ENCODE results near the gene STK11. TPM values are rescaled to one million over a fixed set of nuclear protein-coding genes. Genes with fewer than 3 reads are reported as not detected.

The STK11 gene
- total RNA-seq, 3 donors from 2014 or later: 32.8 to 55.0 (median 52.1) TPM

DNA sequence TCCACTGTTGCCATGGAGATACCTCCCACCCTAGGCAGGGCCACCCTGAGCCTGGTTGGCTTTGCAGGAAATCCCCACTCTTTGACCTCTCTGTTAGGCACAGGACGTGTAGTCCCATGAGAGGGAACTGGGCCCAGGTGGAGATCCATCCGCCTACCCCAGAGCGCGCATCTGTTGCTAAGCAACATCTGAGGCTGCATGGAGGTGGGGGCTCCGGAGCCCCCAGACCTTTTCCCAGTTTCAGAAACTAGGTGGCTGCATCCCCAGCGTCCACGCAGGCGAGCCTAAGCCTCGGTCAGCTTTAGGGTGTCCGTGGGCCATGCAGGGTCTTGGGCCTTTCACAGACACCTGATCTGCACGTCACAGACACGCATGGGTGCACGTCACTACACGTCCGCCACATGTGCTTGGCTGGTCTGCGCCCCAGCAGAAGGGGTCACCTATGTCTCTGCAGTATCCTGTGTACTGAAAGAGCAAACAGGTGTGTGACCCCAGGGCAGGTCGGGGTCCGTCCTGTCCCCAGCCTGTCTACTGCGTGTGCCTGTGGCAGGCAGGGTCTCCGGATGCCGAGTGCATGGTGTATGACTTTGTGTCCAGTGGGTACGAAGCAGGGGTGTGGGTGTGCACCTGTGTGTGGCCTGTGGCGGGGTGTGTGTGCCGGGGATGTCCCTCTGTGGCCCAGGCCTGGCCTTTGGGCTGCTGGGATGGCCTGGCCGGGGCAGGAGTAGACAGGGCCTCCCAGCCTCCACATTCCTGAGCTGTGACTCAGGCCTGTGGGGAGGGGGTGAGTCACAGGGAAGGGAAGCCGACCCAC, 59.4 kb downstream of the STK11 start:
- H3K27me3 ChIP-seq: no peaks in the 10 kb centered on the region
- DNase-seq (ENCODE audit: low spot score in 2 of 2): peak; percentile 78 to 79
- peaks cover 41 to 52% of the 10 kb centered on the region in 2 donors for H3K4me1 ChIP-seq
- TF ChIP-seq, protein P1, sequence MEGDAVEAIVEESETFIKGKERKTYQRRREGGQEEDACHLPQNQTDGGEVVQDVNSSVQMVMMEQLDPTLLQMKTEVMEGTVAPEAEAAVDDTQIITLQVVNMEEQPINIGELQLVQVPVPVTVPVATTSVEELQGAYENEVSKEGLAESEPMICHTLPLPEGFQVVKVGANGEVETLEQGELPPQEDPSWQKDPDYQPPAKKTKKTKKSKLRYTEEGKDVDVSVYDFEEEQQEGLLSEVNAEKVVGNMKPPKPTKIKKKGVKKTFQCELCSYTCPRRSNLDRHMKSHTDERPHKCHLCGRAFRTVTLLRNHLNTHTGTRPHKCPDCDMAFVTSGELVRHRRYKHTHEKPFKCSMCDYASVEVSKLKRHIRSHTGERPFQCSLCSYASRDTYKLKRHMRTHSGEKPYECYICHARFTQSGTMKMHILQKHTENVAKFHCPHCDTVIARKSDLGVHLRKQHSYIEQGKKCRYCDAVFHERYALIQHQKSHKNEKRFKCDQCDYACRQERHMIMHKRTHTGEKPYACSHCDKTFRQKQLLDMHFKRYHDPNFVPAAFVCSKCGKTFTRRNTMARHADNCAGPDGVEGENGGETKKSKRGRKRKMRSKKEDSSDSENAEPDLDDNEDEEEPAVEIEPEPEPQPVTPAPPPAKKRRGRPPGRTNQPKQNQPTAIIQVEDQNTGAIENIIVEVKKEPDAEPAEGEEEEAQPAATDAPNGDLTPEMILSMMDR (IDR thresholded peaks at IDR 0.05): no peak
- no peak for TF ChIP-seq POLR2A (IDR thresholded peaks at IDR 0.05)
- TF ChIP-seq POLR2AphosphoS5 (IDR thresholded peaks at IDR 0.05): peak; percentile 52 to 87 (median 68)
- H3K36me3 ChIP-seq: no peaks in the 10 kb centered on the region
- intact Hi-C loops (cut with DNase I; ENCODE audit: low total_unique reads): no loop called here
- H3K4me3 ChIP-seq: peak overlapping the region in 1 of 3 donors; percentile 74
- no peaks in the 10 kb centered on the region for H3K9me3 ChIP-seq
- H3K27ac ChIP-seq: peak overlapping the region; percentile 97 to 98

DNA sequence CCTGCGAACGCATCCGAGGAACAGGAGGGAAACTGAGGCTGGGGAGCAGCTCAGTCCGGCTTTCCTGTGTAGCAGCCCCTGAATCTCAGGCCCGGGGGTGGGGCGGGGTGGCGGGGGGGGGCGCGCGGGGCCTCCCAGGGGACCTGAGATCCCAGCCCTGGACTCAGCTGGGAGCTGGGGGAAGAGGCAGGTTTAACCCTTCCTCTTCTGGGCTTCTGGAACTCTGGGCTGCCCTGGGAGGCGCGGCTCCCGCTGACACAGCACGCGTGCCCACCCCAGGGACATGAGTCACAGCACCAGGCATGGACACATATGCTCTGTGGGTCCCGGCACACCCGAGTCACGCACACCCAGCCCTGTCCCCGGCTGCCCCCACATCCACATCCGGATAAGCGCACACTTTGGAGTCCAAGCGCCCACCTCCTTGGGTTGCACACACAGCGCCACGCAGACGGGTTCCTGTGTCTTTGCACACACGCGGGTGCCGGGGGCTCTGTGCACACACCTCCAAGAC, 60.1 kb downstream of the STK11 start:
- DNase-seq (ENCODE audit: low spot score in 2 of 2): no peak
- Histone ChIP-seq H3K9me3 (no peaks in the 10 kb centered on the region), H3K36me3 (no peaks in the 10 kb centered on the region), H3K27me3 (no peaks in the 10 kb centered on the region), H3K4me3 (peak overlapping the region; percentile 43 to 74 (median 56)), H3K27ac (peak overlapping the region; percentile 97 to 98), H3K4me1 (peaks cover 39 to 52% of the 10 kb centered on the region in 2 donors)
- intact Hi-C loops (cut with DNase I; ENCODE audit: low total_unique reads): no loop called here
- TF ChIP-seq POLR2AphosphoS5 (IDR thresholded peaks at IDR 0.05) (no peak), POLR2A (IDR thresholded peaks at IDR 0.05) (no peak)
- TF ChIP-seq, protein P1 (IDR thresholded peaks at IDR 0.05): no peak

DNA sequence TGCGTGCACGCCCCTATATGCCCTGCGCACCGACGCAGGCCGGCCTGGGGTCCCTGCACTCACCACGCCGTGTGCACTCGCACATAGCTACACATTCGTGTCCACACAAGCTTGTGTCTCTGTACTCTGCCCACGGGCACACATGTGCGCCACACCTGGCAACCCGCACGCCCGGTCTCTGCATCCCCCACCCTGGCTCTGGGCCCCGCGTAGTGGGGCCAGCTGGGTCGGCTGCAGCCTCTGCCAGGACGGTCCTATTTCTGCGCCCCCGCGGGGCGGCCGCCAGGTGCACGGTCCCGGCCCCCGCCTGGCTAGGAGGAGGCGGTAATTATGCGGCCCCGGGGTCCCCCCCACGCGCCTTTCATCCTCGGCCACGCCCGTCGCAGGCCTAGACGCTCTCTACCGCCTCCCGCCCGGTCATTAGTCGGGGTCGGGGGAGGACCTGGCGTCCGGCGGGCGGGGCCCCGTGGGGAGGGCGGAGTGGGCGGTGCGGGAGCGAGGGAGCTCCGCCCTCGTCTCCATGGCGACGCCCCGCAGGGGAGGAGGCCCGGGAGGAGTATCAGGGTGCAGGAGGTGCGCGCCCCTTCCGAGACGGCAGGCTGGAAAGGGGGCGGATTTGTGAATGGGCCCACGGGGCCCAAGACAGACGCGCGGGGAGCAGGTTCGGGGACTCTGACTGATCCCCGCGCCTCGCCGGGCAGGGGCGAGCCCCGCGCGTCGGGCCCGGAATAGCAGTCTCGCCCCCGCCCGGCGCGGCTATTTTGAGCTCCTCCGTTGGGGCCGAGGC, 60.7 kb downstream of the STK11 start:
- no peaks in the 10 kb centered on the region for H3K27me3 ChIP-seq
- H3K9me3 ChIP-seq: no peaks in the 10 kb centered on the region
- H3K4me1 ChIP-seq: peaks cover 45 to 58% of the 10 kb centered on the region in 2 donors
- peak overlapping the region; percentile 43 to 74 (median 56) for H3K4me3 ChIP-seq
- H3K27ac ChIP-seq: peak overlapping the region; percentile 97 to 98
- no peak for TF ChIP-seq POLR2A (IDR thresholded peaks at IDR 0.05)
- peak in 2 of 3 donors; percentile 5 to 8 for TF ChIP-seq POLR2AphosphoS5 (IDR thresholded peaks at IDR 0.05)
- intact Hi-C loops (cut with DNase I; ENCODE audit: low total_unique reads): no loop called here
- peak in 1 of 2 donors; percentile 87 for DNase-seq (ENCODE audit: low spot score in 2 of 2)
- H3K36me3 ChIP-seq: no peaks in the 10 kb centered on the region

DNA sequence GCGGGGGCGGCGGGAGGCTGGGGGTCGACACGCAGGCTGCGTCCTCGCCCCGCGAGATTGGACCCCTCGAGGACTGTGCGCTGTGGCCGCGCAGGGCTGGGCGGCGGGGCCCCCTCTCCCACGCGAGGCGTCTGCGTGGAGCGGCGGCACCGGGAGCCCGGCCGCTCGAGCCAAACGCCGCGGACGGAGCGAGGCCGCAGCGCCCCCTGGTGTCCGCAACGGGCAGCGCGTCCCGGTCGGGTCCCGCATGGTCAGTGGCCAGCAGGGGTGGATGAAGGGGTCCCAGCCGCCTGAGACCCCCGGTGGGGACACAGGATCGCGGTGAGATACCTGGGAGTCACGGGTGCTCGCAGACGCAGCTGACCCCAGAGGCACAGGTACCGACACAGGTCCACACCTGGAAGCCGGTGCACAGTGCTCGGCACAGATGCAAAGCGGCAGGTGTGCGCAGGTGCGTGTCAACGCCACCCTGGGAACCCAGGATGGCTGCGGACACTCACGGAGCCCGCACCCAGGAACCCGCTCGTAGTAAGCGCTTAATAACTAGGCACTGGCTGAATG, 61.4 kb downstream of the STK11 start:
- H3K27me3 ChIP-seq: no peaks in the 10 kb centered on the region
- intact Hi-C loops (cut with DNase I; ENCODE audit: low total_unique reads): no loop called here
- H3K9me3 ChIP-seq: no peaks in the 10 kb centered on the region
- DNase-seq (ENCODE audit: low spot score in 2 of 2): peak in 1 of 2 donors; percentile 82
- peak overlapping the region; percentile 97 to 98 for H3K27ac ChIP-seq
- TF ChIP-seq, protein P1 (IDR thresholded peaks at IDR 0.05): peak; percentile 90 to 99 (median 95)
- no peak for TF ChIP-seq POLR2A (IDR thresholded peaks at IDR 0.05)
- peak; percentile 4 to 80 (median 53) for TF ChIP-seq POLR2AphosphoS5 (IDR thresholded peaks at IDR 0.05)
- H3K36me3 ChIP-seq: peaks cover 3% of the 10 kb centered on the region
- H3K4me1 ChIP-seq: peaks cover 48 to 61% of the 10 kb centered on the region in 2 donors
- peak overlapping the region; percentile 43 to 74 (median 56) for H3K4me3 ChIP-seq

DNA sequence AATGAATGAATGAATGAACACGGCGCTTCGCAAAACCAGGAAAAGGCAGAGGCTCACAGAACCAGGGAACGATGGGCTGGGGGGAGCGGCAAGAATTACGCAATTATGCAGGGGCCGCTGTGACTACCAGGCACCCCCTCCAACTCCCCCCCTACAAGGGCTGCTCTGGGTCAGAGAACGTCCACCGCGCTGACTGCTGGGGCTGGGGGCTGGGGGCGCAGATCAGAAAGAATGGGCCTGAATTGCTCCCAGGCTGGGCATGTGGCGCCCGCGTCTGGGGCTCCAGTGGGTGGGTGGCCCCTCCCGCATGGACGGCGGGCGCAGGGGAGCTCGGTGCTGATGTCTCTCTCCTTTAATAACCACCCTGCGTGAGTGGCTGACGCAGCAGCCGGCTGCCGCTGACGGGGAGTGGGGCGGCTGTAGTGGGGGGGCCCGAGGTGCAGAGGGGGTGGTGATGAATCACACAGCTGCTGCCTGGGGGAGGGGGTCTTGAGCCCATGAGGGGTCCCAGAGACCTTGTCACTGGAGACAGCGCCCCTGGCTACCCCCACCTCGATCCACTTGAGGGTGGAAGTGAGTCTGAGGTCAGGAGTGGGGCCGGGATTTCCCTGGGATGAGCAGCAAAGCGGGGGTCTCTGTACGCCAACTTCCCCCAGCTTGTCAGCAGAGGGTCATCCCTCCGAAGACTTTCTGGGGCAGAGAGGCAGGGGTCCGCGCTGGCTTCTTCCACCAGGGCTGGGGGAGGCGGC, 62.1 kb downstream of the STK11 start:
- Histone ChIP-seq H3K27me3 (no peaks in the 10 kb centered on the region), H3K36me3 (peaks cover 5% of the 10 kb centered on the region), H3K27ac (peak overlapping the region; percentile 99 to 100), H3K4me3 (peak overlapping the region in 2 of 3 donors; percentile 56 to 74), H3K4me1 (peaks cover 42 to 58% of the 10 kb centered on the region in 2 donors), H3K9me3 (no peaks in the 10 kb centered on the region)
- DNase-seq (ENCODE audit: low spot score in 2 of 2): no peak
- intact Hi-C loops (cut with DNase I; ENCODE audit: low total_unique reads): no loop called here
- TF ChIP-seq POLR2A (IDR thresholded peaks at IDR 0.05): no peak

Measured in breast epithelium (tissue), 4 donors.